Activated gamma-delta T cell (primary cell): ENCODE results near the gene IFI6.
"Not testable (repeated sequence)": the region's sequence is repeated elsewhere in the genome, so short reads cannot be mapped to it uniquely, and the experiment has no call there.

Experiments used
- DNase-seq: peaks from one replicate; lab custom pipeline; 2025; lab: John Stamatoyannopoulos, UW
- total RNA-seq, 2 donors: gene quantifications; one replicate each; lab custom pipeline; 2026; lab: John Stamatoyannopoulos, UW

IFI6 gene, protein sequence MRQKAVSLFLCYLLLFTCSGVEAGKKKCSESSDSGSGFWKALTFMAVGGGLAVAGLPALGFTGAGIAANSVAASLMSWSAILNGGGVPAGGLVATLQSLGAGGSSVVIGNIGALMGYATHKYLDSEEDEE
- total RNA-seq = 6.8 to 12.0 reads per million in 2 donors

DNA sequence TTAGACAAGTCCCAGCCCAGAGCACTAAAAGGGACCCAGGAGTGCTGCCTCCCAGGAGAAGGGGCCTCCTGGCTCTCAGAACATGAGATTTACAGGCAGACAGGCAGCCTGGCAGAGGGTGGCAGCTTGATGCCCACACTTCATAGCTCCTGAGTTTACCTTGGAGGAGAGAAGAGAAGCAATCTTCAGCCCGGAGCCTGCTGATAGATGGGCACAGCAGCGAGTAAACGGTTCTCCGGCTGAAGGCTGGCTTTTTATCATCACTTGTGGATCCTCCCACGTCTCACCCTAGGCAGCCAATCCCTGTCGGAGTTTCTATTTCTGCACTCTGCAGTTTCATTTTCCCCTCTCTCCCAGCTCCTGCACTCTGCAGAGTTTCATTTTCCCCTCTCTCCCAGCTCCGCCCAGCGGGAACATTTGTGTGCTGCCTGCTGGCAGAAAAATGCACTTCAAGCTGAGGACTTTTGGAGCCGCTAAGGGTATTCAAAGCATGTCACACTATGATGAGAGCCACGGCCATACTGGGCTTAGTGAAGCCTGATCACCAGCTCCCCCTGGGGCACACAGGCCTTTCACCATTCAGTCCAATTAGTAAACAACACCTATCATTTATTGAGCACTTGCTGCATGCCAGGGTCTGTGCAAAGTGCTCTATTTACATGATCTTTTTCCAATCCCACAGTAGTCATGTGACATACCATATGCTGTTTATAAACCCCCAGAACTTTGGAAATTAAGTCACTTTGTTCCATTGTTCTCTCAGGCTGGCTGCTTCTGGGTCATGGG lies at the start of gene IFI6:
Gene IFI6 (minus strand): TSS at position 229 of the 786 bp plus-strand sequence. CDS start 2,878 bp downstream, outside the sequence.
- DNase-seq = no peak

DNA sequence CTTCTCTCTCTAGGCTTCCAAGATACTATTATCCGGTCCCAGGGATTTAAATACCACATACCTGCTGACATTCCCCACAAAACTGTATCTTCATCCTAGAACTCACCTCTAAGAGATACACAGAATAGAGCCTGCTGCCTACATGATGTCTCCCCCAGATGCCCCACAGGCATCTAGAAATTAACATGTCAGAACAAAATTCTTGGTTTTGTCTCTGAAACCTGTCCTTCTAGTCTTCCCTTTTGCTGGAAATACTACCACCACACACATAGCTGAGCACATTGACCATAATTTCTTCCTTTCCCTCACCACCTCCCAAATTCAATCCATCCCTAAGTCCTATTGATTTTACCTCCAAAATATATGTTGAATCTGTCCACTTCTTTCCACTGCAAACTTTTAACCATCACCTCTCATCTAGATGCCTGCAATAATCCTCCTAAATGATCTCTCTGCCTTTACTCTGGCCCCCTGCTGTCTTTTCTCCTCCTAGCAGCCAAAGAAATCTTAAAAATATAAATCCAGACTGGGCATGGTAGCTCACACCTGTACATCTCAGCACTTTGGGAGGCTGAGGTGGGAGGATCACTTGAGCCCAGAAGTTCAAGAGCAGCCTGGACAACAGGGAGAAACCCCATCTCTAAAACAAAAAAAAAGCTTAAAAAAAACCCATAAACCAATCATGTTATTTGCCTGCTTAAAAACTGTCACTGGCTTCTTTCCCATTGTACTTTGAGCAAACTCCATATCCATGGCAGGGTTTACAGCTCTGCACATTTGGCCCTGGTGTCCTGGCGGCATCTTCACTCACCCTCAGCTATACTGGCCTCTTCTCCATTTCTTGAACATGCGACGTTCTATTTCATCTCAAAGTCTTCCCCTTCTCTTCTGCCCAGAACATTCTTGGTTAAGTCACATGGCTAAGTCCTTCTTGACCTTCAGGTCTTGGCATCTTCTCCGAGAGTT lies 47.6 kb upstream of the IFI6 start:
- DNase-seq = no peak

DNA sequence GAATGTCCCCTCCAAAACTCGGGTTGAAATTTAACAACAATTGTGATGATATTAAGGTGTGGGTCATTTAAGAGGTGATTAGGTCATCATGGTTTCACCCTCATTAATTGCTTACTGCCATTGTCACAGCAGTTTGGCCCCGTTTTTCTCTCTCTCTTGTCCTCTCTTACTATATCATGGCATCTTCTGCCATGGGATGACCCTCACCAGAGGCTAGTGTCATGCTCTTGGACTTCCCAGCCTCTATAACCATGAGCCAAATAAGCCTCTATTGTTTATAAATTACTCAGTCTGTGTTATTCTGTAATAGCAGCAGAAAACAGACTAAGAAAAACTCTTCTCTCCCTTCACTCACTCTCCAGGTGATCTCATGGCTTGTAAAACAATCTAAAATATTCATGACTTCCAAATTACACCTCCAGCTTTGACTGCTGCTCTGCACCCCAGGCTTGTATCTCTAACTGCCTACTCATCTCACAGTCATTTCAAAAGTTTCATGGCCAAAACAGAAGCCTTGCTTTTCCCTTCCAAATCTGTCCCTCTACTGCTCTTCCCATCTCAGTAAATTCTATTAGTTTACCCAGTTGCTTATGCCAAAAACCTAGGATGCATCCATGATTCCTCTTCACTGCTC lies 44.4 kb upstream of the IFI6 start:
- no peak for DNase-seq

DNA sequence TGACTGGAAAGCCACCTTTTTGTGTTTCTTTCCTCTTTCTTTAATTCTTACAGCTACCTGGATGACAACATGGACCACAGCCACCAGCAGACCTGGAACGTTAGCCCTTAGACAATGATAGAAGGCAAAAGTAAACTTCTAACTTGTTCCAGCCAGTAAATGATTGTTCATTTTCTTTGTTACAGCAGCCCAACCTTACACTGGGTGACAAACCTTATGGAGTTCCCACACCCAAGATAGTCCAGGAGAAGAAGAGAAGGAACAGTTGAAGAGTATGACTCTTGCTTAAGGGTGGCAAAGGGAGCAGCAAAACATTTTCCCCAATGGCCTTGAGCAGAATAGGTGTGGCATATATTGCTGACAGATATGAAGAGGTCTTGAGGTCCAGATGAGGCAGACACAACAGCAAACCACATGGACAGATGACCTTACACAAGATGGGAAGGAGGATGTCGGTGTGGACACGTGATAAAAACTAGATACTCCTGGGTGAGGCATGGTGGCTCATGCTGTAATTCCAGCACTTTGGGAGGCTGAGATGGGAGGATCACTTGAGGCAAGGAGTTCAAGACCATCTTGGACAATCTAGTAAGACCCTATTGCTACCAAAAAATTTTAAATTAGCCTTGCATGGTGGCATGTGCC lies 42.0 kb upstream of the IFI6 start:
- no peak for DNase-seq

DNA sequence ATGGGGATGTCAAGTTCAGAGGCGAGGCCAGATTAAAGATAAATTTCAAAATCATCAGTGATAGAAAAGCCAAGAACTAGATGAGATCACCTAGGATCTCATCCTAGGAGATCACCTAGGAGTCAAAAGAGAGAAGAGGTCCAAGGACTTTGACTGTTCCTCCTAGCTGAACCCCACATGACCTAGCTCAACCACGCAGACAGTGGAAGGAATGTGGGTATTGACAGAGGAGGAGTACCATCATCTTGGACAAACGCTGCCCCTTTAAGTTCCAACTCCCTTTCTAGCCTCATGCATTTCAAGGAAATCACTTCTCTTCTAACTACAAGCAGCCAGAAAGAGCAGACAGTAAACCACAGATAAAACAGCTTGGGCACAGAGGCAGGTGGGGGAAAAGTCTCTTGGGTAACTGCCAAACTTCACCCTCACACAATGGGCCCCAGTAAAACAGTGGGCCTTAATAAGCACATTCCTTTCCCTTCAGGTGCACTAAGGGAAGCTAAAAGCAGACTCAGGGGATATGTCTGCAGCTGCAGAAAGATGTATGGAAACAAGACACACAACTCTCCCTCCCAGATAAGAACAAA lies 41.2 kb upstream of the IFI6 start:
- no peak for DNase-seq

DNA sequence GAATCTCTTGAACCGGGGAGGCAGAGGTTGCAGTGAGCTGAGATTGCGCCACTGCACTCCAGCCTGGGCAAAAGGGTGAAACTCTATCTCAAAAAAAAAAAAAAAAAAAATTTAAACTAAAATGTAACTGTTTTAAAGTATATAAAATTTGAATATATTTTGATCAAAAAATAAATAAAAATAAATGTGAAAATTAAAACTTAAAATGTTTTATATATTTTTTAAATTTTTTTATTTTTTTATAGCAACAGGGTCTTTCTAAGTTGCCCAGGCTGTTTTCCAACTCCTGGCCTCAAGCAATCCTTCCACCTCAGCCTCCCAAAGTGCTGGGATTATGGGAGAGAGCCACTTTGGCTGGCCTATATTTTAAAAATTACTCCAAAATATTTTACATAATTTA lies 38.6 kb upstream of the IFI6 start:
- no peak for DNase-seq

DNA sequence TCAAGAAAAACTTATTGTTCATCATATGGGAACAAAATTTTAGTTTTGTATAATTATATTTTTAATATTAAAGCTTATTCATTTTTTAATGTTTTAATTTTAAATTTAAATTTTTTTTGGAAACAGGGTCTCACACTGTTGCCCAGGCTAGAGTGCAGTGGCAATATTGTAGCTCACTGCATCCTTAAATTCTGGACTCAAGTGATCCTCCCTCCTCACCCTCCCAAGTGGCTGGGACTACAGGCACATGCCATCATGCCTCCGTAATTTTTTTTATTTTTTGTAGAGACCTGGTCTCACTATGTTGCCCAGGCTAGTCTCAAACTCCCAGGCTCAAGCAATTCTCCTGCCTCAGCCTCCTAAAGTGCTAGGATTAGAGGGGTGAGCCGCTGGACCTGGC lies 33.6 kb upstream of the IFI6 start:
- DNase-seq = no peak

DNA sequence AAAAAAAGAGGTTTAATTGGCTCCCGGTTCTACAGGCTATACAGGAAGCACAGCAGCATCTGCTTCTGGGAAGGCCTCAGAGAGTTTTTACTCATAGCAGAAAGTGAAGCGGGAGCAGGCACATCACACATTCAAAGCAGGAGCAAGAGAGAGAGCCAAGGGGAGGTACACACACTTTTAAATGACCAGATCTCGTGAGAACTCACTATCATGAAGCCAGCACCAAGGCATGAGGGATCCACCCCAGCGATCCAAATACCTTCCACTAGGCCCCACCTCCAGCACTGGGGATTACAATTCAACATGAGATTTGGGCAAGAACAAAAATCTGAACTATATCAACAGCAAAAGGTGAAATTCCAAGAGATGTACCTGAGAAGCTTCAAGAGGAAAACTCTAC lies 33.0 kb upstream of the IFI6 start:
- DNase-seq = no peak

DNA sequence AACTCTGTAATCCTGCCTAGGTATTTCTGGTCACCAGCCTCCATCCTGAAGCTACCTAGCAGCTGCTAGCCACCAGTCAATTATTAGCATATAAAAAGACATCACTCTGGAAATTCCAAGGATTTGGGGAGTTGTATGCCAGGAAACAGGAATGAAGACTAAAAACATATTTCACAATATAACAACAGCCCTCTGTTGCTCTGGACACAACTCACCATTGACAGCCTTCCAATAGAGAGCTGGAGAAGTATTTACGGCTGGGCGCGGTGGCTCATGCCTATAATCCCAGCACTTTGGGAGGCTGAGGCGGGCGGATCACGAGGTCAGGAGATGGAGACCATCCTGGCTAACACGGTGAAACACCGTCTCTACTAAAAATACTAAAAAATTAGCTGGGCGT lies 24.8 kb upstream of the IFI6 start:
- not testable (repeated sequence) for DNase-seq

DNA sequence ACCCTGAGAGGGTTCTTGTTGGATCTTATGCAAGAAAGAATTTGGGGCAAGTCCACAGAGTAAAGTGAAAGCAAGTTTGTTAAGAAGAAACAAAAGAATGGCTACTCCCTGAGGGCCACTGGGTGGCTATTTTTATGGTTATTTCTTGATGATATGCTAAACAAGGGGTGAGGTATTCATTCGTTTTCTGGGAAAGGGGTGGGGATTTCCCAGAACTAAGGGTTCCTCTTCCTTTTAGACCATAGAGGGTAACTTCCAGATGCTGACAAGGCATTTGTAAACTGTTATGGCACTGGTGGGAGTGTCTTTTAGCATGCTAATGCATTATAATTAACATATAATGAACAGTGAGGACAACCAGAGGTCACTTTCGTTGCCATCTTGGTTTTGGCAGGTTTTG lies 18.2 kb upstream of the IFI6 start:
- no peak for DNase-seq

DNA sequence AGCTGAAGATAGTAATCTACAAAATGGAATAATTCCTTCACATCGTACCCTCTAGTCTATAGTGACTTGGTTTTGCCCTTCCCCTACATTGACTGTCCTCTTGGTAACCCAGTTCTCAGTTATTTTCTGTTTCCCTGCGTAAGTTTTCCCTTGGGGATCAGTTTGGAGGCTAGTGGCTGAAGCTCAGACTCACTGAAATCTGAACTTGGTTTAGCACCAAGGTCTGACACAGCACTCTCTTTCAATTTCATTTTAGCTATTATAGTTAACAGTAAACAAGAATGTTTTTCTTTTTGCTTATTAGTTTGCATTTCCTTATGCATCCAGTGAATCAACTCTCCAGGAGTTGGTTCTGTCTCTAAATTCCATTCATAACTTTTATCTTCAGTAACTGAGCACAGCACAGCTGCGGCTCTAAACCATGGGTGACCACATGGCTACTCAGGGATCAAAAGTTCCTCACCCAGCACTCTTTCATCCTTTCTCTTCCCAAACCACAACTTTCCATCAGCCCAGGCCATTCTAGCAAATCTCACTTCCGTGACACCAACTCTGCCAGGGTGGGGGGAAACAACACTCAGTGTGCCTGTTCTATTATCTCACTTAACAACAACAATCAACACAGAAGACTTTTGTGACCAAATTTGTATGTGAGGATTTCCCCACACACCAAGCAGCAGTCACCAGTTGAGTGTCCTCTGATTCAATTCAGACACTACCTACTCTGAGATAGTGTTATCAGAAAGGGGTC lies 17.6 kb upstream of the IFI6 start:
- DNase-seq = no peak

DNA sequence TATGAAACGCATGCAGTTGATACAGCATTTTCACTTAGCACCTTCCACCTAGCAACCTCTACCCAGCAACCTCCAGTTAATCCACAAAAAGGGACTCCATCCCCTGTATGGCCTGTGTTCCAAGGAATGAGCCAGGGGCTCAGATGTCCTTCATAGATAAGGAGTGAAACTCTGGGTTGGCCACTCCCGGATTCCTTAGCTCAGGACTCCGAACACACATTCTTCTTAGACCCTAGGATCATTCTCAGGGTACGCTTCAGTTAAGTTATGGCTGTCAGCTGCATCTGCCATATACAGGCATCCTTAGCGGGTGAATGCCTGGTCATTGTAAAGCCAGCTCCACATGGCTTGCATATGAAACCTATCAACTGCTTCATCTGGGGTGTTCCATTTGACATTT lies 15.9 kb upstream of the IFI6 start:
- DNase-seq = no peak

DNA sequence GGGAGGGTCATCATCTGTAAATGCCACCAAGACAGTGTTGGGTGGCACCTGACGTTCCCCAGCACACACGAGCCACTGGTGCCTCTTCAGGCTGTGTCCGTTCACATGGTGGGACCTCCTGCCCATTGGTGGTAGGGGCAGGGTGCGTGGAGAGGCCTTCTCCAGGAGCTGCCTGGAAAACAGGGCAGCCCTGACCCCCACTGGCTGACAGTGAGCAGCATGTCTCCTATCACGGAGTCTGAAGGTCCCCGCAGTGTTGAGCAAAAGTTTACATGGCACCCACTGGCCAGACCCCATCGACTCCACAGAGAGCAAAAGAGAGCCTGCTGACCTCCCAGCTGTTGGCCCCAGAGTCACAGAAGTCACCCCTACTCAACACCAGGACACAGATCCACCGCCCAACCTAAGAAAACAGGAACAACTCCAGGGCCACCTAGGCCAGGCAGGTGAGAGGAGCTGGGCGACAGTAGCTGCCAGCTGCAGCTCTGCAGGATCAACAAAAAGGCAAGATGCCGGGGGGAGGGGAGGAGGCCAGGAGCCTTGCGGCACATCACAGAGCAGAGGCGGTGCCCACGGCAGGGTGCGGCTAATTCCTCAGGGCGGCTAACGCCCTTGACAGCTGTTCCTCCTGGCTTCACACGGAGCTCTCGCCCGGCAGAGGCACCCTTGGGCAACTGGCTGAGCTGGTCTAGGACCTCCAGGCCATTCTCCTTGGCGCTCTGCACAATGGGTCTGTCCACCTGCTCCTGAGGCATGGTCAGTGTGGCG lies 14.4 kb upstream of the IFI6 start:
- no peak for DNase-seq

DNA sequence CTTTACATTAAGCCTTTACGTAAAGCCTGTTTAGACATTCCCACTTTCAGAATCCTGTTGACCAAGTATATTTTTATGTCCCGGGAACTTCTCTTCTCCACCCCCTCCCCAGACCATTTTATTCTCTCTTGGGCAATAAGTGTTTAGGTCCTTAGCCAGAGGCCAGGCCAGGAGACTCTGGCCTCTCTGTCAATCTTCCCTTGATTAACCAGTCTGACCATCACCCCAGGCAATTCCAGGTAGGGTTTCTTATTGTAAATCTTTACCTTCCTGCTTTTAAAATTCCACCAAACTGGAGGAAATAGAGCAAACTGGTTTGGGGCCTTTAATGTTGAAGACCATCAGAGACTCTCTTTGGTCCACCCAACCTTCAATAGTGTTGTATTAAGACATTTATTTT lies 12.2 kb upstream of the IFI6 start:
- no peak for DNase-seq

DNA sequence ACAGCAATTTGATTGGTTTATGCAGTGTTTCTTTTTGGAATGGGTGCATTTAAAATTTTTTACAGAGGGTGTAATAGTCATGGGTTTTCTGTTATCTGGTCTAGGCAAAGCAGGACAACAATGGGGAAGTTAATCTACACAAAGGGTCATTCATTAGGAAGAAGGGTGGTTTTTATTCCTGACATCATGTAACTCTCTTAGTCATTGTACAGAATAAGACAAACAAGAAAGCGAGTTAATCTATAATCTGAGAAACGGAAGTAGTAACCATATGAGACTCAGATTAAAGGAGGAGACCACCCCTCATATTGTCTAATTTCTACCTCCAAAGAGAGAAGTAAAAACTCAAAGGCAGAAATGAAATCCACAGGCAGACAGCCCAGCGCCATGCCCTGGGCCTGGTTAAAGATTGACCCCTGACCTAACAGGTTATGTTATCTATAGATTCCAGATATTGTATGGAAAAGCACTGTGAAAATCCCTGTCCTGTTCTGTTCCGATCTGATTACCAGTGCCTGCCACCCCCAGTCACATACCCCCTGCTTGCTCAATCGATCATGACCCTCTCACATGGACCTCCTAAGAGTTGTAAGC lies 10.5 kb upstream of the IFI6 start:
- DNase-seq = no peak

DNA sequence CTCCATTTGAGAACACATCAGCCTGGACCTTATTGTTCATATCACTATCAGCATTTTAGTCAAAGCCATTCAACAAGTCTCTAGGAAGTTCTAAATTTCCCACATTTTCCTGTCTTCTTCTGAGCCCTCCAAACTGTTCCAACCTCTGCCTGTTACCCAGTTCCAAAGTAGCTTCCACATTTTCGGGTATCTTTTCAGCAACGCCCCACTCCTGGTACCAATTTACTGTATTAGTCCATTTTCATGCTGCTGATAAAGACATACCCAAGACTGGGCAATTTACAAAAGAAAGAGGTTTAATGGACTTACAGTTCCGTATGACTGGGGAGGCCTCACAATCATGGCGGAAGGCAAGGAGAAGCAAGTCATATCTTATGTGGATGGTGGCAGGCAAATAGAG lies 9.6 kb upstream of the IFI6 start:
- DNase-seq = not testable (repeated sequence)

DNA sequence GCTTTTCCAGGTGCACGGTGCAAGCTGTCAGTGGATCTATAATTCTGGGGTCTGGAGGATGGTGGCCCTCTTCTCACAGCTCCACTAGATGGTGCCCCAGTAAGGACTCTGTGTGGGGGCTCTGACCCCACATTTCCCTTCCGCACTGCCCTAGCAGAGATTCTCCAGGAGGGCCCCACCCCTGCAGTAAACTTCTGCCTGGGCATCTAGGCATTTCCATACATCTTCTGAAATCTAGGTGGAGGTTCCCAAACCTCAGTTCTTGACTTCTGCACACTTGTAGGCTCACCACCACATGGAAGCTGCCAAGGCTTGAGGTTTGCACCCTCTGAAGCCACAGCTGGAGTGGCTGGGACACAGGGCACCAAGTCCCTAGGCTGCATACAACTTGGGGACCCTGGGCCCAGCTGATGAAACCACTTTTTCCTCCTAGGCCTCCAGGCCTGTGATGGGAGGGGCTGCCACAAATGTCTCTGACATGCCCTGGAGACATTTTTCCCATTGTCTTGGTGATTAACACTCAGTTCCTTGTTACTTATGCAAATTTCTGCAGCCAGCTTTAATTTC lies 8.3 kb upstream of the IFI6 start:
- not testable (repeated sequence) for DNase-seq

DNA sequence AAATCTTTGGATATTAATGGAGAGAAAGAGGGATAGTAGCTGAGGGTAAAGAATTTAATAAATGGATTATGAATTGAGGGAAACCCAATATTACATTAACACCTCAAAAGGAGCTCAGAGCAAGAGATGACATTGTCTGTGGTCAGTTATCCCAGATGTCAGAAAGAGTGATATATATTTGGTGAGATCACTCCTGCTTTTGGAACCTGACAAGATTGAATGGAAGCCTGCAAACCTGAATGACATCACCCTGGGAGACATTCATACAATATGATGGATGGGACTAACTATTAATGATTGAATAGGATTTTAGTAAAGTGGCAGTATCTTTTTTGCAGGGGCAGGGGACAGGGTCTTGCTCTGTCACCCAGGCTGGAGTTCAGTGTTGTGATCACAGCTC lies 6.8 kb upstream of the IFI6 start:
- DNase-seq = no peak

DNA sequence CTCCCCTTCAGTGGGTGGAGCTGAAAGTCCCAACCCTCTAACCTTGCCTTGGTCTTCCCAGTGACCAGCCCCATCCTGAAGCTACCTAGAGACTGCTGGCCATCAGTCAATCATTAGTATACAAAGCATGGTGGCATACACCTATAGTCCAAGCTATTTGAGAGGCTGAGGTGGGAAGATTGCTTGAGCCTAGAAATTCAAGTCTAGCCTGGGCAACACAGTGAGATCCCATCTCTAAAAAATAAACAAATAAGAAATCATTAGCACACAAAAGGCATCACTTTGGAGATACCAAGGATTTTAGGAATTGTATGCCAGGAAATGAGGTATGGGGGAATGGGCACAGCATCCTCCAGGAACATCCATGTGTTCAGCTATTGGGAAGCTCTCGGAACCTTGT lies 4.4 kb upstream of the IFI6 start:
- no peak for DNase-seq
